HepG2 (cell line): Measurements from ENCODE around the gene MCM10.

ENCODE experiments used
- CTCF ChIP-seq: sonication (generic); formaldehyde crosslinking; IDR thresholded peaks from 2 replicates; pipeline ENCODE4 v1.5.0; 2020; ENCODE audit warnings: mild to moderate bottlenecking, missing genetic modification reagents, moderate library complexity
- EP300 ChIP-seq, 3 experiments: sonication (generic) in 1 of 3; formaldehyde crosslinking in 1 of 3; IDR thresholded peaks; 2 replicates each; pipeline versions ENCODE4 v1.5.1 to v1.6.1; 2011 to 2020; ENCODE audit warnings: low read depth in 2 of 3, low read length in 2 of 3, borderline replicate concordance in 1 of 3, improper control_type of control experiment in 1 of 3, mild to moderate bottlenecking in 1 of 3, missing genetic modification reagents in 1 of 3, moderate library complexity in 1 of 3
- HES4 ChIP-seq: sonication (generic); formaldehyde crosslinking; IDR thresholded peaks from 2 replicates; pipeline ENCODE4 v1.9.0; 2021; ENCODE audit warnings: mild to moderate bottlenecking, missing genetic modification reagents, borderline replicate concordance
- KLF16 ChIP-seq, 2 experiments: sonication (generic) in 1 of 2; formaldehyde crosslinking in 1 of 2; IDR thresholded peaks; 2 replicates each; pipeline versions ENCODE4 v1.6.1 to v1.8.0; 2016 to 2023; ENCODE audit warnings: missing genetic modification reagents in 2 of 2, missing compliant biosample characterization in 1 of 2
- MATR3 ChIP-seq: sonication (generic); formaldehyde crosslinking; IDR thresholded peaks from 2 replicates; pipeline ENCODE4 v1.4.0; 2020; ENCODE audit warnings: missing genetic modification reagents
- NR1H2 ChIP-seq: sonication (generic); formaldehyde crosslinking; IDR thresholded peaks from 2 replicates; pipeline ENCODE4 v1.8.1; 2022; ENCODE audit warnings: low read depth, missing genetic modification reagents, borderline replicate concordance
- NR2C2 ChIP-seq: sonication (generic); formaldehyde crosslinking; IDR thresholded peaks from 2 replicates; pipeline ENCODE4 v1.4.0; 2020; ENCODE audit warnings: missing genetic modification reagents, mild to moderate bottlenecking, moderate library complexity, borderline replicate concordance
- POLR2AphosphoS2 ChIP-seq: IDR thresholded peaks from 2 replicates; pipeline ENCODE4 v1.6.1; 2011; ENCODE audit warnings: low read depth, low read length, improper control_type of control experiment
- POLR2AphosphoS5 ChIP-seq: IDR thresholded peaks from 2 replicates; pipeline ENCODE4 v1.6.1; 2012; ENCODE audit warnings: low read depth, low read length
- PRPF4 ChIP-seq: fragments of 200-400 bp; formaldehyde crosslinking; IDR thresholded peaks from 2 replicates; pipeline ENCODE4 v1.6.1; 2016; ENCODE audit warnings: low read length, low read depth; ENCODE audit not compliant: poor library complexity, severe bottlenecking
- RXRB ChIP-seq: IDR thresholded peaks from 2 replicates; pipeline ENCODE4 v1.6.1; 2016; ENCODE audit warnings: borderline replicate concordance, missing genetic modification reagents, missing compliant biosample characterization
- SRSF4 ChIP-seq: fragments of 200-400 bp; formaldehyde crosslinking; IDR thresholded peaks from one replicate; pipeline ENCODE4 v1.6.1; 2018; ENCODE audit warnings: mild to moderate bottlenecking, low read depth, low read length, moderate library complexity; ENCODE audit not compliant: poor library complexity, severe bottlenecking
- ZNF614 ChIP-seq: IDR thresholded peaks from 2 replicates; pipeline ENCODE4 v1.6.1; 2018; ENCODE audit warnings: missing biosample characterization, missing genetic modification reagents, inconsistent platforms, borderline replicate concordance
- ZNF766 ChIP-seq: sonication (generic); formaldehyde crosslinking; IDR thresholded peaks from 2 replicates; pipeline ENCODE4 v1.5.0; 2020; ENCODE audit warnings: missing genetic modification reagents, borderline replicate concordance

DNA sequence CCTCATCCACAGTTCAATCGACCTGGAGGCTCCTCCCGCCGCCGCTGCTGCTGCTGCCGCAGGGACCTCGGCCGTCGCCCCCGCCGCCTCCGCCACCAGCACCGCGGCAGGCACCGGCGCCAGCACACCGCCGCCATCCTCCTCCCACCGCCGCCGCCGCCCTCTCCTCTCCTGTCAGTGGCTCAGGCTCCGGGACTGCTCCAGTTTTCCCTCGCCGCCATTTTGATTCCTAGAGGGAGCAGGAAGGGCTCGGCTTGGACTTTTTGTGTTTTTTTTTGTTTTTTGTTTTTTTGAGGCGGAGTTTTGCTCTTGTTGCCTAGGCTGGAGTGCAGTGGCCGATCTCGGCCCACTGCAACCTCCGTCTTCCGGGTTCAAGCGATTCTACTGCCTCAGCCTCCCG is 3.0 kb upstream of the MCM10 start:
- TF ChIP-seq HES4 (CRISPR knock-in tag) (no peak), MATR3 (CRISPR knock-in tag) (no peak), RXRB (CRISPR knock-in tag) (no peak), NR1H2 (no peak), ZNF614 (CRISPR knock-in tag) (no peak), SRSF4 (no peak), KLF16 (CRISPR knock-in tag; IDR thresholded peaks at IDR 0.05) (no peak), PRPF4 (no peak), POLR2AphosphoS2 (no peak), ZNF766 (CRISPR knock-in tag) (no peak), CTCF (CRISPR knock-in tag) (no peak), NR2C2 (CRISPR knock-in tag) (no peak), EP300 (IDR thresholded peaks at IDR 0.05; ENCODE audit: low read depth in 2 of 2, low read length in 2 of 2) (no peak), EP300 (CRISPR knock-in tag; IDR thresholded peaks at IDR 0.05; ENCODE audit: borderline replicate concordance) (no peak), POLR2AphosphoS5 (no peak)
